Gastrocnemius medialis (tissue), 4 donors: Measurements from ENCODE around the gene NUDT14. TPM values are rescaled to one million over a fixed set of nuclear protein-coding genes. Genes with fewer than 3 reads are reported as not detected.
A peak's percentile ranks its signal among the peaks of the same experiment; 100 is the strongest.

Source experiments
- ATAC-seq, 2 donors: fragments of 150-250 bp; one replicate each; pipeline ENCODE4 v1.9.1; 2016
- DNase-seq, 2 donors: peaks; one replicate each; pipeline ENCODE4 v3.0.0-alpha.2; 2019
- H3K27ac ChIP-seq, 4 donors: fragments of 200-600 bp; sonication (generic); 1 replicate in 1 of 4; 2 replicates in 3 of 4; pipeline ENCODE4 v1.5.1; 2016 to 2018; ENCODE audit warnings: mild to moderate bottlenecking in 2 of 4, moderate library complexity in 1 of 4
- H3K27me3 ChIP-seq, 3 donors: fragments of 200-600 bp; sonication (generic) in 2 of 3; 1 replicate in 1 of 3; 2 replicates in 2 of 3; pipeline versions ENCODE4 v1.5.1 to v1.6.0; 2016 to 2019; ENCODE audit warnings: mild to moderate bottlenecking in 1 of 3, moderate library complexity in 1 of 3
- H3K36me3 ChIP-seq, 2 donors: fragments of 200-600 bp; sonication (generic) in 1 of 2; one replicate each; pipeline ENCODE4 v1.5.1; 2017 to 2018
- H3K4me1 ChIP-seq, 2 donors: fragments of 200-600 bp; sonication (generic) in 1 of 2; one replicate each; pipeline ENCODE4 v1.5.1; 2016 to 2017; ENCODE audit warnings: mild to moderate bottlenecking in 2 of 2
- H3K4me3 ChIP-seq, 4 donors: fragments of 200-600 bp; sonication (generic) in 3 of 4; 1 replicate in 1 of 4; 2 replicates in 3 of 4; pipeline ENCODE4 v1.5.1; 2016 to 2019; ENCODE audit warnings: mild to moderate bottlenecking in 2 of 4
- H3K9me3 ChIP-seq, 3 donors: fragments of 200-600 bp; sonication (generic) in 2 of 3; 1 replicate in 1 of 3; 2 replicates in 2 of 3; pipeline ENCODE4 v1.5.1; 2016 to 2019
- CTCF ChIP-seq, 5 experiments: fragments of 450-650 bp in 3 of 5; fragments of 200-600 bp in 2 of 5; sonication (generic) in 2 of 5; IDR thresholded peaks in 4 of 5; conservative IDR thresholded peaks in 1 of 5; 1 replicate in 4 of 5; 2 replicates in 1 of 5; pipeline ENCODE4 v1.5.1; 2016 to 2019; ENCODE audit warnings: antibody characterized with exemption in 5 of 5, mild to moderate bottlenecking in 3 of 5, moderate library complexity in 3 of 5
- POLR2A ChIP-seq, 2 donors: fragments of 450-650 bp; IDR thresholded peaks; one replicate each; pipeline ENCODE4 v1.6.1; 2017; ENCODE audit warnings: antibody characterized with exemption in 2 of 2, mild to moderate bottlenecking in 2 of 2, moderate library complexity in 2 of 2
- in situ Hi-C, 4 donors: fragments of 200-750 bp; cut with MboI; loops; one replicate each; pipeline versions ENCODE4 v1.15.0 to v1.8.0; 2017; ENCODE audit warnings: low sequenced_read_pairs in 4 of 4
- intact Hi-C: fragments of 100-400 bp; cut with DNase I; formaldehyde crosslinking; loops from one replicate; pipeline ENCODE4 v1.15.1; 2023; ENCODE audit warnings: low total_unique reads
- total RNA-seq, 4 donors: library from RNA; depleted of rRNA; stranded (reverse); fragments of >200 nt; gene quantifications; one replicate each; pipeline versions ENCODE4 v1.1.0 to v1.2.3, GENCODE V29; 2016

NUDT14 gene
- total RNA-seq, 4 donors from 2014 or later = 11.0 to 25.5 (median 16.4) TPM

- Histone ChIP-seq H3K27ac (no peak overlapping the region), H3K27me3 (no peaks in the 10 kb centered on the region), H3K9me3 (no peaks in the 10 kb centered on the region), H3K4me1 (peaks cover 23 to 35% of the 10 kb centered on the region in 2 donors), H3K36me3 (no peaks in the 10 kb centered on the region), H3K4me3 (no peak overlapping the region)
- in situ Hi-C loops = no loop called here
- DNase-seq = no peak
- TF ChIP-seq POLR2A (IDR thresholded peaks at IDR 0.05) (no peak), CTCF (IDR thresholded peaks at IDR 0.05 in 4 of 5, conservative IDR thresholded peaks at IDR 0.05 in 1 of 5) (no peak)
- no peak for ATAC-seq
- intact Hi-C loops = loop anchor here (10.0 kb wide), 1 partner anchor 66 kb away; the partner anchor contains the start of gene BTBD6
Observed at GRCh38 chr14:105179191-105179590, 1.9 kb downstream of the NUDT14 start.

- H3K4me3 ChIP-seq = no peak overlapping the region
- peaks cover 23 to 35% of the 10 kb centered on the region in 2 donors for H3K4me1 ChIP-seq
- no peak for ATAC-seq
- no peaks in the 10 kb centered on the region for H3K27me3 ChIP-seq
- in situ Hi-C loops (no loop called here), intact Hi-C loops (loop anchor here (10.0 kb wide), 1 partner anchor 66 kb away; the partner anchor contains the start of gene BTBD6)
- DNase-seq = no peak
- H3K27ac ChIP-seq = no peak overlapping the region
- no peaks in the 10 kb centered on the region for H3K36me3 ChIP-seq
- H3K9me3 ChIP-seq = no peaks in the 10 kb centered on the region
- no peak for TF ChIP-seq POLR2A (IDR thresholded peaks at IDR 0.05)
- TF ChIP-seq CTCF (IDR thresholded peaks at IDR 0.05 in 4 of 5, conservative IDR thresholded peaks at IDR 0.05 in 1 of 5) = no peak
Observed at GRCh38 chr14:105178868-105179140, 2.3 kb downstream of the NUDT14 start.

- no peak for DNase-seq
- ATAC-seq = no peak
- H3K27me3 ChIP-seq = no peaks in the 10 kb centered on the region
- TF ChIP-seq CTCF (IDR thresholded peaks at IDR 0.05 in 4 of 5, conservative IDR thresholded peaks at IDR 0.05 in 1 of 5) = no peak
- no peak for TF ChIP-seq POLR2A (IDR thresholded peaks at IDR 0.05)
- H3K4me3 ChIP-seq = no peak overlapping the region
- no peaks in the 10 kb centered on the region for H3K9me3 ChIP-seq
- no peak overlapping the region for H3K27ac ChIP-seq
- in situ Hi-C loops = no loop called here
- intact Hi-C loops = loop anchor here (10.0 kb wide), 1 partner anchor 67 kb away; the partner anchor contains the start of gene BTBD6
- no peaks in the 10 kb centered on the region for H3K36me3 ChIP-seq
- peaks cover 23 to 35% of the 10 kb centered on the region in 2 donors for H3K4me1 ChIP-seq
Observed at GRCh38 chr14:105178069-105178867, 2.8 kb downstream of the NUDT14 start.

GRCh38 chr14:105177082-105177481 is 4.0 kb downstream of the NUDT14 start:
- no peak for TF ChIP-seq CTCF (IDR thresholded peaks at IDR 0.05 in 4 of 5, conservative IDR thresholded peaks at IDR 0.05 in 1 of 5)
- no peak for TF ChIP-seq POLR2A (IDR thresholded peaks at IDR 0.05)
- Histone ChIP-seq H3K9me3 (no peaks in the 10 kb centered on the region), H3K36me3 (no peaks in the 10 kb centered on the region), H3K27ac (peak overlapping the region; percentile 48 to 69 (median 65)), H3K27me3 (no peaks in the 10 kb centered on the region), H3K4me1 (peaks cover 23 to 32% of the 10 kb centered on the region in 2 donors), H3K4me3 (no peak overlapping the region)
- intact Hi-C loops = loop anchor here (10.0 kb wide), 1 partner anchor 68 kb away; the partner anchor contains the start of gene BTBD6
- ATAC-seq (no peak), DNase-seq (no peak)
- in situ Hi-C loops = no loop called here
